ENCODE measurements around the gene HNF4A. TPM values are rescaled to one million over a fixed set of nuclear protein-coding genes. Genes with fewer than 3 reads are reported as not detected.

The HNF4A gene
- total and polyA plus RNA-seq, 2 of the 13 experiments (the other 11 are each of a cell fraction or from before 2014, with no cell fraction given) = 80.9 to 169 TPM

GRCh38 chr20:44429419-44430269 is 74.1 kb downstream of the HNF4A start (continued):
- TF ChIP-seq, protein P1, sequence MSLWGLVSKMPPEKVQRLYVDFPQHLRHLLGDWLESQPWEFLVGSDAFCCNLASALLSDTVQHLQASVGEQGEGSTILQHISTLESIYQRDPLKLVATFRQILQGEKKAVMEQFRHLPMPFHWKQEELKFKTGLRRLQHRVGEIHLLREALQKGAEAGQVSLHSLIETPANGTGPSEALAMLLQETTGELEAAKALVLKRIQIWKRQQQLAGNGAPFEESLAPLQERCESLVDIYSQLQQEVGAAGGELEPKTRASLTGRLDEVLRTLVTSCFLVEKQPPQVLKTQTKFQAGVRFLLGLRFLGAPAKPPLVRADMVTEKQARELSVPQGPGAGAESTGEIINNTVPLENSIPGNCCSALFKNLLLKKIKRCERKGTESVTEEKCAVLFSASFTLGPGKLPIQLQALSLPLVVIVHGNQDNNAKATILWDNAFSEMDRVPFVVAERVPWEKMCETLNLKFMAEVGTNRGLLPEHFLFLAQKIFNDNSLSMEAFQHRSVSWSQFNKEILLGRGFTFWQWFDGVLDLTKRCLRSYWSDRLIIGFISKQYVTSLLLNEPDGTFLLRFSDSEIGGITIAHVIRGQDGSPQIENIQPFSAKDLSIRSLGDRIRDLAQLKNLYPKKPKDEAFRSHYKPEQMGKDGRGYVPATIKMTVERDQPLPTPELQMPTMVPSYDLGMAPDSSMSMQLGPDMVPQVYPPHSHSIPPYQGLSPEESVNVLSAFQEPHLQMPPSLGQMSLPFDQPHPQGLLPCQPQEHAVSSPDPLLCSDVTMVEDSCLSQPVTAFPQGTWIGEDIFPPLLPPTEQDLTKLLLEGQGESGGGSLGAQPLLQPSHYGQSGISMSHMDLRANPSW (CRISPR knock-in tag; IDR thresholded peaks at IDR 0.05; ENCODE audit: borderline replicate concordance) = no peak
- TF ChIP-seq, protein P2, sequence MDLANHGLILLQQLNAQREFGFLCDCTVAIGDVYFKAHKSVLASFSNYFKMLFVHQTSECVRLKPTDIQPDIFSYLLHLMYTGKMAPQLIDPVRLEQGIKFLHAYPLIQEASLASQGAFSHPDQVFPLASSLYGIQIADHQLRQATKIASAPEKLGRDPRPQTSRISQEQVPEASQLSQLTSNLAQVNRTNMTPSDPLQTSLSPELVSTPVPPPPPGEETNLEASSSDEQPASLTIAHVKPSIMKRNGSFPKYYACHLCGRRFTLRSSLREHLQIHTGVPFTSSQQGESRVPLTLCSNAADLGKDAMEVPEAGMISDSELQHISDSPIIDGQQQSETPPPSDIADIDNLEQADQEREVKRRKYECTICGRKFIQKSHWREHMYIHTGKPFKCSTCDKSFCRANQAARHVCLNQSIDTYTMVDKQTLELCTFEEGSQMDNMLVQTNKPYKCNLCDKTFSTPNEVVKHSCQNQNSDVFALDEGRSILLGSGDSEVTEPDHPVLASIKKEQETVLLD (CRISPR knock-in tag; IDR thresholded peaks at IDR 0.05; ENCODE audit: low read depth) = no peak
- TF ChIP-seq, protein P3, sequence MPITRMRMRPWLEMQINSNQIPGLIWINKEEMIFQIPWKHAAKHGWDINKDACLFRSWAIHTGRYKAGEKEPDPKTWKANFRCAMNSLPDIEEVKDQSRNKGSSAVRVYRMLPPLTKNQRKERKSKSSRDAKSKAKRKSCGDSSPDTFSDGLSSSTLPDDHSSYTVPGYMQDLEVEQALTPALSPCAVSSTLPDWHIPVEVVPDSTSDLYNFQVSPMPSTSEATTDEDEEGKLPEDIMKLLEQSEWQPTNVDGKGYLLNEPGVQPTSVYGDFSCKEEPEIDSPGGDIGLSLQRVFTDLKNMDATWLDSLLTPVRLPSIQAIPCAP (CRISPR knock-in tag; IDR thresholded peaks at IDR 0.05; ENCODE audit: low read depth) = no peak
- TF ChIP-seq, protein P4, sequence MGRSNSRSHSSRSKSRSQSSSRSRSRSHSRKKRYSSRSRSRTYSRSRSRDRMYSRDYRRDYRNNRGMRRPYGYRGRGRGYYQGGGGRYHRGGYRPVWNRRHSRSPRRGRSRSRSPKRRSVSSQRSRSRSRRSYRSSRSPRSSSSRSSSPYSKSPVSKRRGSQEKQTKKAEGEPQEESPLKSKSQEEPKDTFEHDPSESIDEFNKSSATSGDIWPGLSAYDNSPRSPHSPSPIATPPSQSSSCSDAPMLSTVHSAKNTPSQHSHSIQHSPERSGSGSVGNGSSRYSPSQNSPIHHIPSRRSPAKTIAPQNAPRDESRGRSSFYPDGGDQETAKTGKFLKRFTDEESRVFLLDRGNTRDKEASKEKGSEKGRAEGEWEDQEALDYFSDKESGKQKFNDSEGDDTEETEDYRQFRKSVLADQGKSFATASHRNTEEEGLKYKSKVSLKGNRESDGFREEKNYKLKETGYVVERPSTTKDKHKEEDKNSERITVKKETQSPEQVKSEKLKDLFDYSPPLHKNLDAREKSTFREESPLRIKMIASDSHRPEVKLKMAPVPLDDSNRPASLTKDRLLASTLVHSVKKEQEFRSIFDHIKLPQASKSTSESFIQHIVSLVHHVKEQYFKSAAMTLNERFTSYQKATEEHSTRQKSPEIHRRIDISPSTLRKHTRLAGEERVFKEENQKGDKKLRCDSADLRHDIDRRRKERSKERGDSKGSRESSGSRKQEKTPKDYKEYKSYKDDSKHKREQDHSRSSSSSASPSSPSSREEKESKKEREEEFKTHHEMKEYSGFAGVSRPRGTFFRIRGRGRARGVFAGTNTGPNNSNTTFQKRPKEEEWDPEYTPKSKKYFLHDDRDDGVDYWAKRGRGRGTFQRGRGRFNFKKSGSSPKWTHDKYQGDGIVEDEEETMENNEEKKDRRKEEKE (IDR thresholded peaks at IDR 0.05) = no peak
- TF ChIP-seq ZNF562 (CRISPR knock-in tag; IDR thresholded peaks at IDR 0.05; ENCODE audit: borderline replicate concordance) = no peak
- 0 out of 2 replicates have a peak, but pooled peaks have one; percentile 63 for TF ChIP-seq DNMT1 (CRISPR knock-in tag; IDR thresholded peaks at IDR 0.05)
- TF ChIP-seq CENPX (CRISPR knock-in tag; IDR thresholded peaks at IDR 0.05) = no peak
- peak; percentile 1; the same call in 1 of the 2 replicates for TF ChIP-seq ZNF574 (CRISPR knock-in tag; IDR thresholded peaks at IDR 0.05)
- TF ChIP-seq TRIM24 (CRISPR knock-in tag; IDR thresholded peaks at IDR 0.05) = no peak
- TF ChIP-seq, protein P5, sequence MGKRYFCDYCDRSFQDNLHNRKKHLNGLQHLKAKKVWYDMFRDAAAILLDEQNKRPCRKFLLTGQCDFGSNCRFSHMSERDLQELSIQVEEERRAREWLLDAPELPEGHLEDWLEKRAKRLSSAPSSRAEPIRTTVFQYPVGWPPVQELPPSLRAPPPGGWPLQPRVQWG (CRISPR knock-in tag; IDR thresholded peaks at IDR 0.05; ENCODE audit: borderline replicate concordance, low read depth) = no peak
- peak in 1 of 2 experiments; percentile 49; a peak in 2 of 4 replicates for TF ChIP-seq POLR2A (IDR thresholded peaks at IDR 0.05; ENCODE audit: insufficient read depth in 1 of 2, low read depth in 2 of 2, low read length in 2 of 2)
- TF ChIP-seq KLF12 (CRISPR knock-in tag; IDR thresholded peaks at IDR 0.05; ENCODE audit: borderline replicate concordance) = no peak
